DOHH2 (cell line): ENCODE measurements around the gene SPDYE6.

ENCODE experiments used
- H3F3A ChIP-seq: fragments of 200-600 bp; sonication (generic), shearing (Covaris generic); 2 replicates; pipeline ENCODE4 v1.6.0; 2016; ENCODE audit warnings: antibody characterized with exemption, mild to moderate bottlenecking; ENCODE audit not compliant: control insufficient read depth, insufficient read depth
- H3K27ac ChIP-seq: fragments of 200-600 bp; sonication (generic); 2 replicates; pipeline ENCODE4 v1.5.1; 2014; ENCODE audit warnings: low read depth, mild to moderate bottlenecking, low read length, moderate library complexity
- H3K27me3 ChIP-seq: fragments of 200-600 bp; sonication (generic); 2 replicates; pipeline ENCODE4 v1.6.1; 2014; ENCODE audit warnings: mild to moderate bottlenecking, low read length, mixed read lengths; ENCODE audit not compliant: control insufficient read depth
- H3K36me3 ChIP-seq: fragments of 200-600 bp; sonication (generic); 2 replicates; pipeline ENCODE4 v1.6.1; 2014; ENCODE audit warnings: mild to moderate bottlenecking, low read length, moderate library complexity, mixed read lengths; ENCODE audit not compliant: control insufficient read depth
- H3K4me1 ChIP-seq: fragments of 200-600 bp; sonication (generic); 2 replicates; pipeline ENCODE4 v1.6.1; 2014; ENCODE audit warnings: mild to moderate bottlenecking, low read length, mixed read lengths; ENCODE audit not compliant: control insufficient read depth
- H3K4me2 ChIP-seq: fragments of 200-600 bp; sonication (generic); 2 replicates; pipeline ENCODE4 v1.6.0; 2014; ENCODE audit warnings: mild to moderate bottlenecking, low read length, moderate library complexity
- H3K4me3 ChIP-seq: fragments of 200-600 bp; sonication (generic); 2 replicates; pipeline ENCODE4 v1.5.1; 2014; ENCODE audit warnings: mild to moderate bottlenecking, low read length, mixed read lengths
- H3K79me2 ChIP-seq: fragments of 200-600 bp; sonication (generic); 2 replicates; pipeline ENCODE4 v1.6.1; 2014; ENCODE audit warnings: mild to moderate bottlenecking, low read length, mixed read lengths; ENCODE audit not compliant: control insufficient read depth
- H3K9me2 ChIP-seq: fragments of 200-600 bp; sonication (generic); replicated peaks from 2 replicates; pipeline ENCODE4 v1.6.1; 2014; ENCODE audit warnings: mild to moderate bottlenecking, low read length, mixed read lengths; ENCODE audit not compliant: control insufficient read depth
- H3K9me3 ChIP-seq: fragments of 200-600 bp; sonication (generic); 2 replicates; pipeline ENCODE4 v1.6.1; 2014; ENCODE audit warnings: antibody characterized with exemption, low read length, mixed read lengths; ENCODE audit not compliant: control insufficient read depth, insufficient read depth
- H4K20me1 ChIP-seq: fragments of 200-600 bp; sonication (generic); 2 replicates; pipeline ENCODE4 v1.6.0; 2014; ENCODE audit warnings: low read depth, mild to moderate bottlenecking, antibody characterized with exemption, low read length, moderate library complexity; ENCODE audit not compliant: control insufficient read depth, insufficient read depth
- EZH2phosphoT487 ChIP-seq: fragments of 200-600 bp; sonication (generic); IDR thresholded peaks from 2 replicates; pipeline ENCODE4 v1.6.1; 2017; ENCODE audit warnings: borderline replicate concordance, mild to moderate bottlenecking, antibody characterized with exemption, low read length, moderate library complexity, mixed read lengths
- TF ChIP-seq, protein P1 (sequence below): fragments of 200-600 bp; sonication (generic); IDR thresholded peaks from one replicate; pipeline ENCODE4 v1.5.1; 2014; ENCODE audit warnings: antibody characterized with exemption, mild to moderate bottlenecking, low read depth, low read length; ENCODE audit not compliant: poor library complexity, severe bottlenecking

The SPDYE6 gene

DNA sequence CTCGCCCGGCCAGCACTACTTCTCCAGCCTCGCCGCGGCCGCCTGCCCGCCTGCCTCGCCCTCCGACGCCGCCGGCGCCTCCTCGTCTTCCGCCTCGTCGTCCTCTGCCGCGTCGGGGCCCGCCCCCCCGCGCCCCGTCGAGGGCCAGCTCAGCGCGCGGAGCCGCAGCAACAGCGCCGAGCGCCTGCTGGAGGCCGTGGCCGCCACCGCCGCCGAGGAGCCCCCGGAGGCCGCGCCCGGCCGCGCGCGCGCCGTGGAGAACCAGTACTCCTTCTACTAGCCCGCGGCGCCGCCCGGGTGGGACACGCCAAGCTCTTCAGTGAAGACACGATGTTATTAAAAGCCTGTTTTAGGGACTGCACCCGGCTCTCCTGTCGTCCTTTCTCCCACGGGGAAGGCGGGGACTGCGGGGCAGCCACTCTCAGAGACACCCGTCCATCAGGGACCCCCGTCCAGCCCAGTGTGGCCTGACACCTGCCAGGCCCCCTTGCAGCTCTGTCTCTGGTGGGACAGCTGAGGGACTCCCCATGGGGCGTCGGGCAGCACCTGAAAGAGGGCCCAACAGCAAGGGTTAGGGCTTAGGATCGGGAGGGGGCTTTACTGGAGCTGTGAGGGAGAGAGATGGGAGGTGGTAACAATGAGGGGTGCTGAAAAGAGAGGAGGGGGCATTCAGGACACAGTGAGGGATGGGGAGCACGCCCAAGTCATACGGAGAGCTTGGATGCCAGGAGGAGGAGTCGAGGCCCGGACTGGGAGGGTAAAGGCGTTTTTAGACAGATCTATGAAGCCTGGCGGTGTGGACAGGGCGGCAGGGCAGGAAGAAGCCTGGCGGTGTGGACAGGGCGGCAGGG lies 34.7 kb downstream of the SPDYE6 start:
- Histone ChIP-seq H3K27ac (no peak overlapping the region), H3K9me3 (no peaks in the 10 kb centered on the region), H4K20me1 (peaks cover 26% of the 10 kb centered on the region), H3K4me1 (peaks cover 67% of the 10 kb centered on the region), H3F3A (peaks cover 37% of the 10 kb centered on the region), H3K9me2 (no peaks in the 10 kb centered on the region), H3K27me3 (no peaks in the 10 kb centered on the region), H3K79me2 (peaks cover 69% of the 10 kb centered on the region), H3K4me2 (peak overlapping the region; percentile 26; the same call in 1 of the 2 replicates), H3K36me3 (peaks cover 96% of the 10 kb centered on the region), H3K4me3 (0 out of 2 replicates have a peak overlapping the region, but pooled peaks have one; percentile 4)
- TF ChIP-seq, protein P1, sequence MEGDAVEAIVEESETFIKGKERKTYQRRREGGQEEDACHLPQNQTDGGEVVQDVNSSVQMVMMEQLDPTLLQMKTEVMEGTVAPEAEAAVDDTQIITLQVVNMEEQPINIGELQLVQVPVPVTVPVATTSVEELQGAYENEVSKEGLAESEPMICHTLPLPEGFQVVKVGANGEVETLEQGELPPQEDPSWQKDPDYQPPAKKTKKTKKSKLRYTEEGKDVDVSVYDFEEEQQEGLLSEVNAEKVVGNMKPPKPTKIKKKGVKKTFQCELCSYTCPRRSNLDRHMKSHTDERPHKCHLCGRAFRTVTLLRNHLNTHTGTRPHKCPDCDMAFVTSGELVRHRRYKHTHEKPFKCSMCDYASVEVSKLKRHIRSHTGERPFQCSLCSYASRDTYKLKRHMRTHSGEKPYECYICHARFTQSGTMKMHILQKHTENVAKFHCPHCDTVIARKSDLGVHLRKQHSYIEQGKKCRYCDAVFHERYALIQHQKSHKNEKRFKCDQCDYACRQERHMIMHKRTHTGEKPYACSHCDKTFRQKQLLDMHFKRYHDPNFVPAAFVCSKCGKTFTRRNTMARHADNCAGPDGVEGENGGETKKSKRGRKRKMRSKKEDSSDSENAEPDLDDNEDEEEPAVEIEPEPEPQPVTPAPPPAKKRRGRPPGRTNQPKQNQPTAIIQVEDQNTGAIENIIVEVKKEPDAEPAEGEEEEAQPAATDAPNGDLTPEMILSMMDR = no peak
- no peak for TF ChIP-seq EZH2phosphoT487

- Histone ChIP-seq H3K4me2 (peak overlapping the region; percentile 15; the same call in 1 of the 2 replicates), H3F3A (peaks cover 41% of the 10 kb centered on the region), H3K9me2 (no peaks in the 10 kb centered on the region), H3K27me3 (no peaks in the 10 kb centered on the region), H3K9me3 (no peaks in the 10 kb centered on the region), H3K4me3 (no peak overlapping the region; the same call in 1 of the 2 replicates), H3K27ac (no peak overlapping the region), H3K36me3 (peaks cover 91% of the 10 kb centered on the region), H3K79me2 (peaks cover 62% of the 10 kb centered on the region), H3K4me1 (peaks cover 59% of the 10 kb centered on the region), H4K20me1 (peaks cover 24% of the 10 kb centered on the region)
- no peak for TF ChIP-seq EZH2phosphoT487
- TF ChIP-seq, protein P1 = no peak
These were observed 35.5 kb downstream of the SPDYE6 start for GRCh38 chr7:102320601-102321350.

GRCh38 chr7:102320181-102320580 lies 36.1 kb downstream of the SPDYE6 start:
- no peaks in the 10 kb centered on the region for H3K9me3 ChIP-seq
- 0 out of 2 replicates have a peak overlapping the region, but pooled peaks have one; percentile 0 for H3K27ac ChIP-seq
- no peak overlapping the region for H3K4me2 ChIP-seq
- H3K27me3 ChIP-seq = no peaks in the 10 kb centered on the region
- H3K9me2 ChIP-seq = no peaks in the 10 kb centered on the region
- H3K36me3 ChIP-seq = peaks cover 91% of the 10 kb centered on the region
- peaks cover 42% of the 10 kb centered on the region for H3F3A ChIP-seq
- H3K79me2 ChIP-seq = peaks cover 57% of the 10 kb centered on the region
- H4K20me1 ChIP-seq = peaks cover 24% of the 10 kb centered on the region
- TF ChIP-seq EZH2phosphoT487 = no peak
- TF ChIP-seq, protein P1 = no peak
- H3K4me1 ChIP-seq = peaks cover 56% of the 10 kb centered on the region
- no peak overlapping the region for H3K4me3 ChIP-seq
